ENCODE measurements around the gene PRND. TPM values are rescaled to one million over a fixed set of nuclear protein-coding genes. Genes with fewer than 3 reads are reported as not detected.

Gene PRND
- total RNA-seq, 1 experiment from 2014 or later, result not detected

DNA sequence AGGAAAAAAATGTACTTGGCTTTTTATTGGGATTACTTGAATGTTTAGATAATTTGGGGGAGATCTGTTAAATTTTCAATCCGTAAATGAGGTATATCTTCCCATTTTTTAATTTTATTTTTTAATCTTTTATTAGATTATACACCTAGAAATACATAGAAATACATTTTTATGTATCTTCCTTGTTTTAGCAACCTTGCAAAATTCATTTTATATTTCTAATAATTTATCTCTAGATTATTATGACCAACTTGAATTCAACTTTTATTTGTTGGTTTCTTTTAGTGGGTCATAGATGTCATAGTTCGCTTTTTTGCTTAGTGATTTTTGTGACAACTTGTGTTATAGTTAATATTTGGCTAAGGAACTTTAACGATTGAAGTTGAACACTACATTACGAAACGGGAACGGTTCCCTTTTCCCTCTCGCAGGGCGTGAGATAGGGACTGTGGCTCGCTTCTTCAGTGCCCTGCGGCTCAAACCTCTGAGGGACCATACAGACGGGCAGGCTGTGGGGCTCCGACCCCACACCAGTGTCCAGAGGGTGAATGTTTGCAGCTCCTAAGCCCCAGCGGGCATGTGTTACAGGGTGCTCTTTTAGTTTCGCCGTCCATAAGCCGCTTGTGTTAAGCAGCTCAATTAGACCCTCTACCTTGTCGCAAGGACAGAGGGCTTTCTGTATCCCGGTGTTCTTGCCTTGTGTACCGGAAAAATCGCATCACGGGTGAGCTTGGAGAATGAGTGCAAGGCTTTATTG is 53.8 kb downstream of the PRND start:
- Histone ChIP-seq H3K4me2 (peak overlapping the region; percentile 31; the same call in 1 of the 2 replicates), H3K27me3 (ENCODE audit: insufficient read depth, low read depth) (no peaks in the 10 kb centered on the region), H3K9me2 (ENCODE audit: insufficient read depth) (no peaks in the 10 kb centered on the region), H2AFZ (no peak overlapping the region), H3K9me3 (ENCODE audit: insufficient read depth, low read depth) (no peaks in the 10 kb centered on the region), H3K4me1 (replicated peaks; ENCODE audit: insufficient read depth) (no peaks in the 10 kb centered on the region), H4K20me1 (ENCODE audit: insufficient read depth) (no peaks in the 10 kb centered on the region), H3K27ac (no peak overlapping the region), H3K4me3 (no peak overlapping the region), H3K36me3 (ENCODE audit: low read depth) (no peaks in the 10 kb centered on the region), H3K79me2 (ENCODE audit: low read depth) (no peaks in the 10 kb centered on the region), H3F3A (ENCODE audit: insufficient read depth, low read depth) (no peaks in the 10 kb centered on the region)
- intact Hi-C loops (cut with micrococcal nuclease; ENCODE audit: unreplicated experiment), result no loop called here
- BruUV-seq (replicated peaks), result no TSS peak
- no peak for TF ChIP-seq EZH2 (IDR thresholded peaks at IDR 0.05; ENCODE audit: low read depth)
- TF ChIP-seq, protein P1, sequence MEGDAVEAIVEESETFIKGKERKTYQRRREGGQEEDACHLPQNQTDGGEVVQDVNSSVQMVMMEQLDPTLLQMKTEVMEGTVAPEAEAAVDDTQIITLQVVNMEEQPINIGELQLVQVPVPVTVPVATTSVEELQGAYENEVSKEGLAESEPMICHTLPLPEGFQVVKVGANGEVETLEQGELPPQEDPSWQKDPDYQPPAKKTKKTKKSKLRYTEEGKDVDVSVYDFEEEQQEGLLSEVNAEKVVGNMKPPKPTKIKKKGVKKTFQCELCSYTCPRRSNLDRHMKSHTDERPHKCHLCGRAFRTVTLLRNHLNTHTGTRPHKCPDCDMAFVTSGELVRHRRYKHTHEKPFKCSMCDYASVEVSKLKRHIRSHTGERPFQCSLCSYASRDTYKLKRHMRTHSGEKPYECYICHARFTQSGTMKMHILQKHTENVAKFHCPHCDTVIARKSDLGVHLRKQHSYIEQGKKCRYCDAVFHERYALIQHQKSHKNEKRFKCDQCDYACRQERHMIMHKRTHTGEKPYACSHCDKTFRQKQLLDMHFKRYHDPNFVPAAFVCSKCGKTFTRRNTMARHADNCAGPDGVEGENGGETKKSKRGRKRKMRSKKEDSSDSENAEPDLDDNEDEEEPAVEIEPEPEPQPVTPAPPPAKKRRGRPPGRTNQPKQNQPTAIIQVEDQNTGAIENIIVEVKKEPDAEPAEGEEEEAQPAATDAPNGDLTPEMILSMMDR (conservative IDR thresholded peaks at IDR 0.05), result no peak
- CTCF ChIA-PET, result no interaction called here
- POLR2A ChIA-PET (ENCODE audit: unreplicated experiment), result no interaction called here
- DNase-seq, result no peak

DNA sequence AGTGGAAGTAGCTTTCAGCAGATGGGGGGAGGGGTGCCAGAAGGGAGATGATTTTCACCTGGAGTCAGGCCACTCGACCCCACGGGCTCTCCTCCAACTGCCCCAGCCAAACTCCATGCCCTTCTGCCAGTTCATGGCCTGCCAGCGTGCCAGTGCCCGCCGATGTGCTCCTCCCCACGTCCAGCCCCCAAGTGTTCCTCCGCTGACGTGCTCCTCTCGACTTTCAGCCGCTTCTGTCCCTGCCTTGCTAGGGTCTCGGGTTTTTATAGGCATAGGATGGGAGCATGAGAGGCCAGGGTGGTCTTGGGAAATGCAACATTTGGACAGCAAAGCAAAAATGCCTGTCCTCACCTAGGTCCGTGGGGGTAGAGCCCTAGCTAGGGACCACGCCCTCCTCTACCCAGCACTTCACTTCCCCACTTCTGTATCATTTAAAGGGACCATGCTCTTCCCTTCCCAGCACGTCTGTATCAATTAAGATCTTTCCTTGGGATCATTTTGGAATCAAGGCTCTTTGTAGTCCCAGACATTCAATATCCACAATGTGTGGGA is 54.4 kb downstream of the PRND start:
- intact Hi-C loops (cut with micrococcal nuclease; ENCODE audit: unreplicated experiment), result no loop called here
- BruUV-seq (replicated peaks), result no TSS peak
- ChIA-PET POLR2A (ENCODE audit: unreplicated experiment) (no interaction called here), CTCF (no interaction called here)
- Histone ChIP-seq H3F3A (ENCODE audit: insufficient read depth, low read depth) (no peaks in the 10 kb centered on the region), H3K9me3 (ENCODE audit: insufficient read depth, low read depth) (no peaks in the 10 kb centered on the region), H3K36me3 (ENCODE audit: low read depth) (no peaks in the 10 kb centered on the region), H3K4me1 (replicated peaks; ENCODE audit: insufficient read depth) (no peaks in the 10 kb centered on the region), H3K27me3 (ENCODE audit: insufficient read depth, low read depth) (no peaks in the 10 kb centered on the region), H3K4me2 (peak overlapping the region; percentile 31; the same call in 1 of the 2 replicates), H4K20me1 (ENCODE audit: insufficient read depth) (no peaks in the 10 kb centered on the region), H3K79me2 (ENCODE audit: low read depth) (no peaks in the 10 kb centered on the region), H3K27ac (no peak overlapping the region), H2AFZ (no peak overlapping the region), H3K9me2 (ENCODE audit: insufficient read depth) (no peaks in the 10 kb centered on the region), H3K4me3 (peak overlapping the region; percentile 36; the same call in 1 of the 2 replicates)
- no peak for DNase-seq
- no peak for TF ChIP-seq EZH2 (IDR thresholded peaks at IDR 0.05; ENCODE audit: low read depth)
- TF ChIP-seq, protein P1 (conservative IDR thresholded peaks at IDR 0.05), result no peak

Other genes with a start within 250 kb of the PRND start
- gene PRNP, start 35.5 kb upstream of the PRND start, total RNA-seq (2021), result 101 and 147 TPM in 2 replicates
- gene RASSF2, start 101.7 kb downstream of the PRND start, total RNA-seq (2021), result 8.2 and 9.4 TPM in 2 replicates

Data from PC-9 (cell line).